Adrenal gland (tissue), 5 donors: ENCODE data around the gene SLC22A2.

ENCODE experiments used
- CTCF ChIP-seq, 6 experiments: fragments of 450-650 bp in 4 of 6; fragments of 200-600 bp in 2 of 6; sonication (generic) in 1 of 6; IDR thresholded peaks; 1 replicate in 5 of 6; 2 replicates in 1 of 6; pipeline versions ENCODE4 v1.5.1 to v1.8.0; 2016 to 2021; ENCODE audit warnings: antibody characterized with exemption in 6 of 6, mild to moderate bottlenecking in 2 of 6, moderate library complexity in 1 of 6
- POLR2A ChIP-seq, 2 donors: fragments of 450-650 bp; IDR thresholded peaks; one replicate each; pipeline ENCODE4 v1.6.1; 2017; ENCODE audit warnings: antibody characterized with exemption in 2 of 2, mild to moderate bottlenecking in 2 of 2, moderate library complexity in 1 of 2
- donor health status: DM: no; HTN: no; CAD: no.

- TF ChIP-seq POLR2A (IDR thresholded peaks at IDR 0.05) (no peak), CTCF (IDR thresholded peaks at IDR 0.05) (no peak)
Observed at GRCh38 chr6:160217073-160217472, 41.5 kb downstream of the SLC22A2 start.
